Hepatocyte (in vitro differentiated cells): ENCODE data around the gene CAMKK1. TPM values are rescaled to one million over a fixed set of nuclear protein-coding genes. Genes with fewer than 3 reads are reported as not detected.

Source experiments
- DNase-seq: peaks from one replicate; pipeline ENCODE4 v3.0.0-alpha.2; 2016; ENCODE audit warnings: low spot score
- H2AFZ ChIP-seq: fragments of 200-600 bp; sonication (generic); 2 replicates; pipeline ENCODE4 v1.6.0; 2016; ENCODE audit warnings: antibody characterized with exemption, mild to moderate bottlenecking
- H3K27ac ChIP-seq: fragments of 200-600 bp; sonication (generic); 2 replicates; pipeline ENCODE4 v1.5.1; 2016; ENCODE audit warnings: mild to moderate bottlenecking
- H3K27me3 ChIP-seq: fragments of 200-600 bp; sonication (generic); 2 replicates; pipeline ENCODE4 v1.6.1; 2016
- H3K36me3 ChIP-seq: fragments of 200-600 bp; sonication (generic); replicated peaks from 2 replicates; pipeline ENCODE4 v1.5.1; 2016; ENCODE audit warnings: low read depth; ENCODE audit not compliant: insufficient read depth
- H3K4me1 ChIP-seq: fragments of 200-600 bp; sonication (generic); 2 replicates; pipeline ENCODE4 v1.5.1; 2016; ENCODE audit warnings: mild to moderate bottlenecking, moderate library complexity; ENCODE audit not compliant: insufficient read depth
- H3K4me2 ChIP-seq: fragments of 200-600 bp; sonication (generic); 2 replicates; pipeline ENCODE4 v1.6.0; 2016
- H3K4me3 ChIP-seq: fragments of 200-600 bp; sonication (generic); 2 replicates; pipeline ENCODE4 v1.5.1; 2016; ENCODE audit warnings: mild to moderate bottlenecking
- H3K79me2 ChIP-seq: fragments of 200-600 bp; sonication (generic); 2 replicates; pipeline ENCODE4 v1.6.0; 2017; ENCODE audit warnings: mild to moderate bottlenecking
- H3K9me2 ChIP-seq: fragments of 200-600 bp; sonication (generic); replicated peaks from 2 replicates; pipeline ENCODE4 v1.6.0; 2017; ENCODE audit warnings: mild to moderate bottlenecking; ENCODE audit not compliant: insufficient read depth
- H3K9me3 ChIP-seq: fragments of 200-600 bp; sonication (generic); 2 replicates; pipeline ENCODE4 v1.5.1; 2016; ENCODE audit warnings: low read depth, mild to moderate bottlenecking
- H4K20me1 ChIP-seq: fragments of 200-600 bp; sonication (generic); 2 replicates; pipeline ENCODE4 v1.6.0; 2016; ENCODE audit warnings: mild to moderate bottlenecking; ENCODE audit not compliant: insufficient read depth, poor library complexity, severe bottlenecking
- CTCF ChIP-seq: fragments of 200-600 bp; sonication (generic); IDR thresholded peaks from 2 replicates; pipeline ENCODE4 v1.5.1; 2016; ENCODE audit warnings: antibody characterized with exemption, mild to moderate bottlenecking; ENCODE audit not compliant: poor library complexity
- EZH2 ChIP-seq: fragments of 200-600 bp; sonication (generic); IDR thresholded peaks from 2 replicates; pipeline ENCODE4 v1.6.1; 2016; ENCODE audit warnings: antibody characterized with exemption, mild to moderate bottlenecking, borderline replicate concordance
- EZH2phosphoT487 ChIP-seq: fragments of 200-600 bp; sonication (generic); IDR thresholded peaks from one replicate; pipeline ENCODE4 v1.6.1; 2018; ENCODE audit warnings: antibody characterized with exemption, mild to moderate bottlenecking, low read depth, moderate library complexity; ENCODE audit not compliant: unreplicated experiment, severe bottlenecking
- WGBS: methylation state at CpG from one replicate; pipeline ENCODE4 v1.1.6; 2016; ENCODE audit warnings: low lambda C conversion rate; ENCODE audit errors: missing lambda C conversion rate; 5-methylcytosine and 5-hydroxymethylcytosine counted together
- polyA plus RNA-seq: library from polyadenylated mRNA; unstranded; fragments of >200 nt; fragmentation: Nextera tagmentation; extraction: Ambion mirVana; gene quantifications from 2 replicates; pipeline ENCODE4 v1.2.1, GENCODE V29; 2016
- total RNA-seq: library from RNA; depleted of rRNA; stranded (reverse); fragments of >200 nt; gene quantifications from 2 replicates; pipeline ENCODE4 v1.2.3, GENCODE V29; 2014

CAMKK1 gene
- total and polyA plus RNA-seq, 2 experiments from 2014 or later, result 4.4 to 5.1 TPM

DNA sequence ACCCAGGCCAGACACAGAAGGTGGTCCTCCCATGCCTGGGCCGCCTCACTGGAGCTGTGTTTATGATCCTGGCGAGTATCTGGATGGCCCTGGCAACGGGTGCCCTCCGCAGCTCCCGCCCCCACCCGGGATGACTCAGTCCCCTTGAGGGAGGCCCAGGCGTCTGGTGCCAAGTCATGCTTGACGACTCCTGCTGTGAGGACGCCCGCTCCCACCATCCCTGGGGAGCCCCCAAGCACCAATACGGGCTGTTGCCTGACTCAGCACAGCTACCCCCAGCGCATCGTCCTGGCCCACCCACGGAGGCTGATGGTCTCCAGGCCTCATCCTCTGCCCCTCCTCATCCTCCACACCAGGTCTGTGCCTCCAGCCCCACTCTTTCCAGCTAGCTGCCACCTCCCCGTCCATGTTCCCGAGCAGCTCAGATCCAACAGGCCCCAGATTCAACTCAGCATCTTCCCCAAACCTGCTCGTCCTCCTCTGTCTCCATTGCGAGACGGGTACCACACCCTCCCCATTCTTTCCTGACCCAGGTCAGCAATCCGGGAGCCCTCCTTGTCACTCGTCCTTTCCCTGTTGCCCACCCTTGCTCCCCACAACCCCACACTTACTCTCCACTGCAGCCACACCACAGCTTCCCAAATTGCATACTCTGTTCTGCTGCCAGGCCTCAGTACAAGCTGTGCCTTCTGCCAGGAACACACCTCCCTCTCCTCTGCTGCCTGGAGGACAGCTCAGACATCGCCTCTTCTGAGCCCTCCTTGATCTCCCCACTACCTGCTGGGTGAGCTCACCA is 2.6 kb downstream of the CAMKK1 start:
- WGBS, result 56% methylated on average over 15 of the region's 22 CpGs
- H3K9me3 ChIP-seq, result no peaks in the 10 kb centered on the region
- H2AFZ ChIP-seq, result no peak overlapping the region
- peaks cover 40% of the 10 kb centered on the region for H3K4me1 ChIP-seq
- H3K4me2 ChIP-seq, result peak overlapping the region; percentile 63
- TF ChIP-seq EZH2 (no peak), CTCF (no peak), EZH2phosphoT487 (no peak)
- peak overlapping the region; percentile 90 for H3K27ac ChIP-seq
- no peaks in the 10 kb centered on the region for H3K9me2 ChIP-seq
- H4K20me1 ChIP-seq, result no peaks in the 10 kb centered on the region
- peak; percentile 80 for DNase-seq
- H3K27me3 ChIP-seq, result no peaks in the 10 kb centered on the region
- no peak overlapping the region for H3K4me3 ChIP-seq
- peaks cover 4% of the 10 kb centered on the region for H3K79me2 ChIP-seq
- no peaks in the 10 kb centered on the region for H3K36me3 ChIP-seq

- Histone ChIP-seq H3K4me2 (peak overlapping the region; percentile 63), H3K9me3 (no peaks in the 10 kb centered on the region), H2AFZ (no peak overlapping the region), H3K4me1 (peaks cover 38% of the 10 kb centered on the region), H3K4me3 (no peak overlapping the region), H3K9me2 (no peaks in the 10 kb centered on the region), H3K79me2 (peaks cover 4% of the 10 kb centered on the region), H4K20me1 (no peaks in the 10 kb centered on the region), H3K36me3 (no peaks in the 10 kb centered on the region), H3K27ac (peak overlapping the region; percentile 90), H3K27me3 (no peaks in the 10 kb centered on the region)
- WGBS, result 84% methylated on average over 16 of the region's 17 CpGs
- TF ChIP-seq EZH2 (no peak), CTCF (no peak), EZH2phosphoT487 (no peak)
- DNase-seq, result no peak
Measured at GRCh38 chr17:3889325-3890012, 3.4 kb downstream of the CAMKK1 start.

DNA sequence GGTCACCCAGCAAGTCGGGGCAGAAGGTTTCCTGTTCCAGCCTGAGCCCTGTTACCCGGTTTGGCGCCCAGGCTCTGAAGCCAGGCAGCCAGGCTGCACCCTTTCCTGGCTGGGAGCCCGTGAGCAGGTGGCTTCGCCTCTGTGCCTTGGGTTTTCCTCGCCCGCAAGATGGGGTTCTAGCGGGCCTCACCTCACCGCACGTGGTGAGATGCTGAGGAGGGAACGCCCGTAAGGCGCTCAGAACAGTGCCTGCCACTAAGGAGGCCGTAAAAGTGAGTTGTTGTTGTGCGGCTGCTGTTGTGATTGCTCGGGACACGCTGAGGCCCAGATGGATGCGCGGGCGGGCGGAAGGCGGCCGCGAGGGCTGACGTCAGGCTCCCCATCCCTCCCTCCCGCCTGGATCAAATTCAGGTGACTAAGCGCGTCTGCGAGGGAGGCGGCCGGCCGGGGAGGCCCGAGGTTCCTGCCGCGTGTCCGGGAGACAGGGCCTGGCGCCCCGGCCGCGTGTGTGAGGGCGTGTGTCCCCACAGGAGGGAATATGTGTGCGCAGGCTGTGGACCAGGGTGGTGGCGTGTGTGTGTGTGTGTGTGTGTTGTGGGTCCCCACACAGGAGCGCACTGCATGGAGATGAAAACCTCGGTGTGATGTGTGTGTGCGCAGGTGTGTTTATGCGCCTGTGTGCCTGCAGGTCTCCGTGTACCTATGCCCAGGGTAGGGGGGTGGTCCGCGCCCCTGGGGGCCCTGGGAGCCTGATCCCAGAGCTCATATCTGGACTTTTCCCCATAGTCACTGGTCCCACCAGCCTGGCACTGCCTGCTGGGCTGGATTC is 4.3 kb downstream of the CAMKK1 start:
- DNase-seq, result peak; percentile 72
- no peaks in the 10 kb centered on the region for H4K20me1 ChIP-seq
- no peaks in the 10 kb centered on the region for H3K36me3 ChIP-seq
- H3K27ac ChIP-seq, result peak overlapping the region; percentile 90
- H2AFZ ChIP-seq, result no peak overlapping the region
- H3K4me1 ChIP-seq, result peaks cover 29% of the 10 kb centered on the region
- H3K4me3 ChIP-seq, result no peak overlapping the region
- TF ChIP-seq EZH2phosphoT487 (no peak), EZH2 (no peak), CTCF (no peak)
- peaks cover 4% of the 10 kb centered on the region for H3K79me2 ChIP-seq
- H3K9me3 ChIP-seq, result no peaks in the 10 kb centered on the region
- WGBS, result 63% methylated on average over 42 of the region's 50 CpGs
- no peaks in the 10 kb centered on the region for H3K27me3 ChIP-seq
- H3K4me2 ChIP-seq, result no peak overlapping the region
- H3K9me2 ChIP-seq, result no peaks in the 10 kb centered on the region
